ENCODE data around the gene SMAD5.

SMAD5 gene

DNA sequence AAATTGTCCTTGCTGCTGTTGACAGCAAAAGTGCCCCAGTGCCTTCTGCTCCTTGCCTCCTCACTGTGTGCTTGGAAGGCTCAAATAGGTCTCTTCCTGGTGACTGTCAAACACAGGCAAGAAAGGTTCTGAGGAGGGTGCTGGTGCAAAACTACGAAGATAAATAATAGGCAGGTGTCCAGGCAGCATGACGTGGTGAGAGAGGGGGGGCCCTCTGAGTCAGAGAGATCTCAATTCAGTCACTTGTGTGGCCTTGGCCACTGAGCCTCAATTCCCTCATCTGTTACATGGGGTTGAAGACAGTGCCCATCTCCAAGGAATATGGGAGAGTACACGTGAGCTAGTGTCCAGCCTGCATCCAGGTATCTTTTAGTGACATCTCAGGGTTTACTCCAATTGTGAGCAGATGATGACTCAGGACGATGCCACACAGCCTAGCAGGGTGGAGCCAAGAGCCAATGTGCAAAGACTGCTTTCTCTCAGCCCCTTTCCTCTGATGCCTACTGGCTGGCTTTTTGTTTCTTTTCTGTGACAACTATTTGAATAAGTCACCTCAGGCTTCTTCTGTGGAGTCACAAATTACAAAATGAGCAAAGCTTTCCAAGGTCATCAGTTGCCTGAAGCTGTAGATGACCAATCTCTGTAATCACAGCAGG is 90.1 kb downstream of the SMAD5 start:
- no peak for DNase-seq (ENCODE audit: low read depth)

GRCh38 chr5:136225796-136226195 is 93.2 kb downstream of the SMAD5 start:
- DNase-seq (ENCODE audit: low read depth): no peak

GRCh38 chr5:136226401-136226800 is 93.8 kb downstream of the SMAD5 start:
- no peak for DNase-seq (ENCODE audit: low read depth)

DNA sequence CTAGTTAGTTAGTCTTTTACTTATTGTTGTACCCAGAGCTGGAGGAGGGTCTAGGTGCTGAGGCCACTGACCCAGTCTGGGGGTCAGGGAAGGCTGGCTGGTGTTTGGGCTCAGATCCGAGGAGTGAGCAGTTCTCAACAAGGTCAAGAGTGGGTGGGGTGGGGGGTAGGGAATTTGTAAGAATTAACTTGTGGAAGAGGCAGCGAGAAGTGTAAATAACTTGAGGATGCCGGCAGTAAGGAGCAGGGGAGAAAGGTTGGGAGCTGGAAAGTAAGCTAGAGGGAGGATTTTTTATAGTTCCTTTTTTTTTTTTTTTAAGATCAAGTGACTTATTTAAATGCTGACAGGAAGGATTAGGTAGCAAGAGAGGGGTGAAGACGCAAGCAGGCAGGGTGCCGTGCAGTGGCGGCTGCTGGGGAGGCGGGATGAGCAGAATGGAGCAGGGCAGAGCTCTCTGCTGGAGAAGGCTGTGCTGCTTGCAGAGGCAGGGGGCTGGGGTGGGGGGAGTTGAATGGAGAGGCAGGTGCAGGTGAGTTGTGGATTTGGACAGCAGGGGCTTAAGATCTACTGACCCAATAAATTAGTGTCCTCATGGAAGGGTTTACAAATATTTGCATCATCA is 95.6 kb downstream of the SMAD5 start:
- no peak for DNase-seq (ENCODE audit: low read depth)

DNA sequence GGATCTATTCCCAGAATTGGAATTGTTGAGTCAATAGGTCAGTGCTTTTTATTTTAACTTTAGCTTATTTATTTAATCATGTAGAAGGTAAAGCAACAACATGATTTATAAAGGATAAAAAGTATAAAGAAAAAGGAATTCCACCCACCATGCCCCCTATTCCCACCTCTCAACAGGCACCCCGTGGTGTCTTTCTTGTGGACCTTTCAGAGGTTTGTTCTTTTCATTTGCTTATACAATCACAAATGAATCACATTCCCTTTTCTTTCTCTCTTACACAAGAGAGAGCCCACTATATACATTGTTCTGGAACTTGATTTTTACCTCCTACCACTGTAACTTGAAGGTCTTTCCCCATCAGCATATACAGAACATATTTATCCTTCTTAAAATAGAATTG is 97.5 kb downstream of the SMAD5 start:
- DNase-seq (ENCODE audit: low read depth): no peak

- DNase-seq (ENCODE audit: low read depth): no peak
Measured at GRCh38 chr5:136232316-136232715, 99.7 kb downstream of the SMAD5 start.

Measured in iris pigment epithelial cell (primary cell).